SK-N-DZ (cell line): Measurements from ENCODE around the gene KRTAP5-2. TPM values are rescaled to one million over a fixed set of nuclear protein-coding genes. Genes with fewer than 3 reads are reported as not detected.
"Not testable (repeated sequence)": the region's sequence is repeated elsewhere in the genome, so short reads cannot be mapped to it uniquely, and the experiment has no call there.

ENCODE experiments used
- DNase-seq: peaks from one replicate; pipeline ENCODE4 v3.0.0-alpha.2; 2015; ENCODE audit warnings: low spot score
- polyA plus RNA-seq, 2 experiments: library from polyadenylated mRNA; depleted of rRNA; stranded (reverse); fragments of >200 nt; gene quantifications; 2 replicates each; pipeline ENCODE4 v1.2.3, GENCODE V29; 2014

Gene KRTAP5-2, protein sequence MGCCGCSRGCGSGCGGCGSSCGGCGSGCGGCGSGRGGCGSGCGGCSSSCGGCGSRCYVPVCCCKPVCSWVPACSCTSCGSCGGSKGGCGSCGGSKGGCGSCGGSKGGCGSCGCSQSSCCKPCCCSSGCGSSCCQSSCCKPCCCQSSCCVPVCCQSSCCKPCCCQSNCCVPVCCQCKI
- polyA plus RNA-seq (2014; cell fraction: cytosol; rRNA removed), result not detected in 2 replicates
- polyA plus RNA-seq (2014; cell fraction: nucleus; rRNA removed), result not detected in 2 replicates

DNA sequence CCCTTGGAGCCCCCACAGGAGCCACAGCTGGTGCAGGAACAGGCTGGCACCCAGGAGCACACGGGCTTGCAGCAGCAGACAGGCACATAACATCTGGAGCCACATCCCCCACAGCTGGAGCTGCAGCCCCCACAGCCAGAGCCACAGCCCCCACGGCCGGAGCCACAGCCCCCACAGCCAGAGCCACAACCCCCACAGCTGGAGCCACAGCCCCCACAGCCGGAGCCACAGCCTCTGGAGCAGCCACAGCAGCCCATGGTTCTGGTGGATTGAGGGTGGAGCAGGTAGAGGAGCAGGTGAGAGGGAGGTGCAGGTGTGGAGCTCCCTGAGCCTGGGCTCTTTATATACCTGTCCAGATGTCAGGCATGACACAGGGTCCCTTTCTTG lies at the start of gene KRTAP5-2:
TSS of gene KRTAP5-2 (minus strand) at position 301 of the 387 bp plus-strand sequence. CDS start at position 257, 44 bp downstream.
- DNase-seq, result no peak

DNA sequence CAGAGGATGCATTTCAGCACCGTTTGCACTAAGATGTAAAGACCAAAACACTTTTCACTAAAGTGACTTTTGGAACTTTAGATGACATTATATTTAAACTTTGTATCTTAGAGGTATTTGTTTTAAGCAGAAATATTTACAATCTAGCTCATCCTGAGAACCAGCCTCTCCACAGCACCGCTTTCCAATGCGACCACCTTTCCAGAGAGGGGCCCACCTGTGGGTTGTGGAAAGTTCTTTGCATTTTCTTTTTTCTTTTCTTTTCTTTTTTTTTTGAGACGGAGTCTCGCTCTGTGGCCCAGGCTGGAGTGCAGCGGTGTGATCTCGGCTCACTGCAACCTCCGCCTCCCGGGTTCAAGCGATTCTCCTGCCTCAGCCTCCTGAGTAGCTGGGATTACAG lies 48.4 kb upstream of the KRTAP5-2 start:
- not testable (repeated sequence) for DNase-seq

DNA sequence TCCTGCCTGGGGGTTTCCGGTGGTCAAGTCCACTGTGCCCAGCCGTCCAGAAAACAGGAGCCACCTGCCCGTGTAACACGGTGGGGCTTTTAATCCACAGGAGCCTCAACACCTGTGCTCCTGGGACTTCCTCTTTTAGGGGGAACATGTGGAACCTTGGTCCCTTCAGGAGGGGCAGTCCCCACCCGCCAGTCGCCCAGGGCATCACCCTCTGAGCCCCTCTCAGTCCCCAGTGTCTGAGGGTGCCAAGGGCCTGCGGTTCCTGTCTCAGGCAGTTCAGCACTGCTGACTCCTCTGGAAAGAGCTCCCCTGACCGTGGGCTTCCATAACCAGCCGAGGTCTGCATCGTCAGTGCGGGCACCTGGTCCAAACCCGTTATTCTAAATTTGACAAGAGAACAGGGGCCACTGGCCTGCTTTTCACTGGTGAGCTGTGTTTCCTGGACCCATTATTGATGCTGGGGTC lies 47.3 kb upstream of the KRTAP5-2 start:
- DNase-seq, result no peak

DNA sequence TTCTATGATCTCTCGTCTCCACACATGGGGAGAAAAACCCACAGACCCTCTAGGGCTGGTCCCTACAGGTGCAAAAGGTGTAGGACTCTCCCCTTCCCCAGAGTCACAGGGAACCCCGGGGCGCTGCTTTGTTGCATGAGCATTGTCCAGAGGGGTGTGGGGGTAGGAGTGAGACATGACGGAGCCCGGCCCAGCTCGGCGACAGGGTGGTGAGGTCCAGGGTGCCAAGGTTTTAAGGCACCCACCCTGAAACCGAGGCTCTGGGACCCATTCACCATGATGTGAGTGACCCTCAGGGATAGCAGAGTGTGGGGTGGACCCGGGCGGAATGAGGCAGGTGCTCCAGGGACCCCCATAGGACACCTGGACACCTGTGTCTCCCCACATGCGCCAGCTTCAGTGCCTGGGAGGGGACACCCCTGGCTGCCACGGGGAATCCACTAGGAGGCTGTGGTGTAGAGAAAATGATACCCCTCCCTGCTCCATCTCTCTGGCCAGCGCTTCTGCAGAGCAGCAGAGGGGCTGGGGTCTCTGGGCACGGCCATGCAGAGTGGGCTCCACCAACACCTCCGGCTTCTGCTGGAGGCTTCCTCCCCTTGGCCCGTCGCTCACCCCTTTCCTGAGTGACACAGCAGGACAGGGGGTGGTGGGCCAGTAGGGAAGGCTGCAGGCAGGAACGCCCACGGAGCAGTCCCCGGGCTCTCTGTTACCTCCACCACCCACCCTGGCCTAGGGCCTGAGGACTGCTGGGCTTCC lies 46.7 kb upstream of the KRTAP5-2 start:
- DNase-seq, result no peak

DNA sequence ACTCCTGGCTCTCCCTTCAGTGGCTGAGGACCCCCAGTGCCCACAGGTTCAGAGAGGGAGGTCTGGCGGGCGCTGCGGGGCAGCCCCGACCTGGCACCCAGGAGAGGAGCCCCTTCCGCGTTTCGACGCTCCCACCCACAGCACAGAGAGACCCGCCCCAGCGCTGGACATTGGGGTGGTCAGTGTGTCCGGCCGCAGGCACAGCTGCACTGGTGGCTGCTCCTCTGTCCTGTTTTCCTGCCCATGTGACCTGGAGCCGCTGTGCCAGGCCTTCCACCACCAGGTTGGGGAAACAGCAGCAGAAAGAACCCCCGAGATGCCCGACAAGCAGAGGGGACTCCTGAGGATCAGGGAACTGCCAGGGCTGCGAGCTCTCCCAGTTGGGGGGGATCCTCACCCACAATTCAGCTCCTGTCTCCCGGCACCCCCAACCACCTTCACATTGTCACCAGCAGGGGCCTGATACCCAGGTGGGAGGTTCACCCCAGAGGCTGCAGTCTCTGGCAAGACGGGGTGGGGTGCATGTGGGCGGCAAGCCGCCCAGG lies 45.1 kb upstream of the KRTAP5-2 start:
- no peak for DNase-seq

DNA sequence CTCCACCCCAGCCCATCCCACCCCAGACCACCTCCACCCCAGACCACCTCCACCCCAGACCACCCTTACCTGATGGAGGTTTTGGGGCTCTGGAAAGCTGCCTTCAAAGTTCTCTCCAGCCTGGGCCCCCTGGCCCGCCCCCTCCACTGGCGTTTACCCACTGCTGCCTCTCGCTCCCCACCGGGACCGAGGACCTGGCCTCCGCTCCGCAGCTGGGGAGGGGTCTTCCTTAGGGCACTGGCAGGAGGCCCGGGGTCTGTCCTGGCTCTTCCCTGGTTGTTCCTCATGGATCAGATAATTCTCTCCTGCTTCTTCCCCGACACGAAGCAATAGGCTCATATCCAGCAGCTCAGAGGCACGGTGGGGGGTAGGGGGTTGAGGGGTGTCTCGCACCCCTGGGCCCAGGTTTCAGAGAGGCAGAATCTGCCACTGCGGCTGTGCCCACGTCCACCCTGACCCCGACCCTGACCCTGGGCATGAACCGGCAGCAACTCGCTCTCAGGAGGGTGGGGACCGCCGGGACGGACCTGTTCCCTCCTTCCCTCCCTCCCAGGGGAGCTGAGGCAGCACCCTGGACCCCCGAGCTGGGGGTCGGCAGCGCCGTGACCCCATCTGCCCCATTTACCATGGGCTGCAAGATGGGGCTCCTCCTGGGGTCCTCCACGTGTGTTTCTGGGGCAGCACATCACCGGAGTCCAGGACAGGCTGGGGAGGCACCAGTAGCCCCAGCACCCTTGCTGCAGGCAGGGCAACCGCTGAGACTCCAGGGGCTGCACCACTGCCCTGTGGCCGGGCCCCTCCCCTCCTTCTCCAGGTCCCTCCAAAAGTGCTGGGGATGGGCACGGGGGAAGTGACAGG lies 44.4 kb upstream of the KRTAP5-2 start:
- DNase-seq, result no peak

DNA sequence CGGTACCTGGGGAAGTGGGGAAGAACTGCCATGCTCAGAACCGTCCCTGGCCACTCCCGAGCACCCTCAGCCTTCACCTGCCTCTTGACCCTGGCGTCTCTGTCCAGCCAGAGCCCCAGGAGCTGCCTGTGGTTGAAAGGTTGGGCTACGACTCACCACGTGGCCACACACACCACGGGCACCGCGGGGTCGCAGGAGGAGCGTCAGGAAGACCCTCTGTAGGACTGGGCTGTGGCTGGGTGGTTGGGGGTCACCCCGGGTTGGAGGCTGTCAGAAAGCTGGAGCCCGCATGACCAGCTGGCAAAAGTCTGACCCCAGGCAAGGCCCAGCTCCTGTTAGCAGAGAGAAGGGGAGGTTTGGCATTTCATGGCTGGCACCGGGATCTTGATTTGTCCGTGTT lies 43.0 kb upstream of the KRTAP5-2 start:
- DNase-seq, result no peak

DNA sequence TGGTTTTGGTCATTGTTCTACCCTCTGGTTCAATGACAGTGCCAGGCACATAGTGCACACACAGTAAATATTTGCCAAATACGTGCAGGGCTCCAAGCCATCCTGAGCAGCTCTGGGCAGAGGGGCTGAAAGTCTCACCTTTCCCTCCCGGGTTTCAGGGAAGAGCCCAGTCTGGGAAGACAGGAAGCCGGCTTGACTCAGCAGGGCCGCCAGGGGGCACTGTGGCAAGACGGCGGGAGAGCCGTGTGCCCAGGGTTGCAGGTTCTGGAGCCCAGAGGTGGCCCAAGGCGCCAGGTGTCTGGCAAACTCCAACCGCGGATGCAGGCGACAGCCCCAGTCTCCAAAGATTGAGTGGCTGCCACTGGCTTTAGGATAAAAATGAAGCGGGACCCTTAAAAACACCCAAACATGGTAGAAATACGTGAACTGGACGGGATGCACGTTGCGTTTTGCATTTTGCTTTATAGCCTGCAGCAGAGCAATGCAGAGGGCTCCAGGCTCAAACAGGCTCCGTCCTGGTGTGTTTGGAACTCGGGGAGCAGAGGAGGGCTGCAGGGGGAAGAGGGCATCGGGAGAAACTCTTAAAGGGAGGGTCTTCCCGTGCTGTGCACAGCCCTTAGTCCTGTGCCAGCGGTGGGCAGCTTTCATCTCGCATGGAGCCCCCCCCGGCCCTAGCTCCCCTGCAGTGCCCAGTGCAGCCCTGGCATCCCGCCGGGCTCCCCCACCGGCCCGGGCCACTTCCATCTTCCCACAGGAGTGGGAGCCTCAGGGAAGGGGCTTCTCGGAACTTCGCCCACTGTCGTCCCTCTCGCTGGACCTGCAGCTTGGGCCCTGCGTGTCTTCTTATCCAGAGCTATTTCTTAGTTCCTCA lies 42.2 kb upstream of the KRTAP5-2 start:
- peak; percentile 47 for DNase-seq

DNA sequence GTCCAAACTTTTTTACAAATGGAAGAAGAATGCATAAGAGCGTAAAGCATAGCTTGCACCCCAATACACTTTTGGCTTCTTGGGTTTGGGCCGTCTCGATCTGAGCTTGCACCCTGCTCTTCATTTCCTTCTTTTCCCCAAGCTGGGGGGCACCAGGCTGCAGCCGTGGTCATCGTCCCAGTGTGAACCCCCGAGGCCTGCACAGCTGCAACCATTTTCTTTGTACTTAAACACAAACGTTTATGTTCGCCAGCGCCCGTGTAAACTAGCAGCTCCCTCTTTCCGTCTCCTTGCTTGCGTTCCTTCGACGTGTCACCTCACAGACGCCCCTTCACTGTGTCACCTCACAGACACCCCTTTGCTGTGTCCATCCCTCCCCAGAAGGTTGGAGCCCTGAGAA lies 41.6 kb upstream of the KRTAP5-2 start:
- no peak for DNase-seq

DNA sequence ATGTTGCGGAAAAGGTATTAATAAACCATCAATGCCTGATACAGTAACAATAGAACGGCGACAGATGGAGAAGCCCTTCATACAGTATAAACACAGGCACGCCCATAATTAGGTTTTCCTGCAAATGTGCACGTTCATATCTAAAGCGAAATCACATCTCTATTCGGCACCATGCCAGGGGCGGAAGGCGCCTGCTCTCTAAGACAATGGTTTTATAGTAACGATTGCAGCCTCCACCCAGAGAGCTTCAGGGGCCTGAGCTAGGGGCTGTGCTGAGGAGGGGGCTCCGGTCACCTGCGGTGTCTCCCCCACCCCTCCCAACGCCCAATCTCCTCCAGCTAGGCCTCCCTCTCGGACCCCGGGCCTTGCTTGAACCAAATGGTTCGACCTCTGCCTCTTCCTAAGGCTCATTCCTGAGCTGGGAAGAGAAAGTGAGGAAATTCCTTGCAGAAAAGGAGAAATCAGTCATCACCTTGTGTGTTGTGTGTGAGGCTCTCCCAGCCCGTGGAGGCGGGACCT lies 41.1 kb upstream of the KRTAP5-2 start:
- peak; percentile 82 for DNase-seq

DNA sequence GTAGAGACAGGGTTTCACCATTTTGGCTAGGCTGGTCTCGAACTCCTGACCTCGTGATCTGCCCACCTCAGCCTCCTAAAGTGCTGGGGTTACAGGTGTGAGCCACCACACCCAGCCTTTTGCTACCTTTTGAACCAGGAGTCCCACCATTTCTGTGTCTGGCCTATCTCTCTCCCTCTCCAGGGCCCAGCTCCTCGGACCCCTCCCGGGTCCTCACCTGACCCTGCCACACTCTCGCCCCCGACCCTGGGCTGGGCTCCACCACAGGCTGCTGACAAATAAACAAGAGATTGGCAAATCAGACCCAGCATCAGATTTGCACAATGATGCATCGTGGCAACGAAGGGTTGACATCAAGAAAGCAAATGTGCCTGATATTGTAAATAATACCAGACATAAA lies 40.2 kb upstream of the KRTAP5-2 start:
- DNase-seq, result no peak

DNA sequence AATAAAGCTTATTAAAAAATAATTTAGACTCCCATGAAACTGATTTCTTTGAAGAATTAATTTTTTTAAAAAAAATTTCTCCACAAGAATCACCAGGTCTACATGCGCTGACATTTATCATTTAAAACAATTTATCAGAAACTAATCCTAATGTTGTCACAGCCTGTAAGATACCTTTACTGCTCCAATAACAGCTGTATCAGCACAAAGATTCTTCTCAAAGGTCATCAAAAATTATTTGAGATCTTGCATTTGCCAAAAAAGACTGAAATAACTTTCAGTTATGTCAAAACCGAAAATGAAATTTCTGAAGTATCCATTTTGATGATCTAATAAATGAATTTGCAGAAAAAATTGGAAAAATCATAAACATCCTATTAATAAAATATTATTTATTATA lies 39.5 kb upstream of the KRTAP5-2 start:
- DNase-seq, result no peak

DNA sequence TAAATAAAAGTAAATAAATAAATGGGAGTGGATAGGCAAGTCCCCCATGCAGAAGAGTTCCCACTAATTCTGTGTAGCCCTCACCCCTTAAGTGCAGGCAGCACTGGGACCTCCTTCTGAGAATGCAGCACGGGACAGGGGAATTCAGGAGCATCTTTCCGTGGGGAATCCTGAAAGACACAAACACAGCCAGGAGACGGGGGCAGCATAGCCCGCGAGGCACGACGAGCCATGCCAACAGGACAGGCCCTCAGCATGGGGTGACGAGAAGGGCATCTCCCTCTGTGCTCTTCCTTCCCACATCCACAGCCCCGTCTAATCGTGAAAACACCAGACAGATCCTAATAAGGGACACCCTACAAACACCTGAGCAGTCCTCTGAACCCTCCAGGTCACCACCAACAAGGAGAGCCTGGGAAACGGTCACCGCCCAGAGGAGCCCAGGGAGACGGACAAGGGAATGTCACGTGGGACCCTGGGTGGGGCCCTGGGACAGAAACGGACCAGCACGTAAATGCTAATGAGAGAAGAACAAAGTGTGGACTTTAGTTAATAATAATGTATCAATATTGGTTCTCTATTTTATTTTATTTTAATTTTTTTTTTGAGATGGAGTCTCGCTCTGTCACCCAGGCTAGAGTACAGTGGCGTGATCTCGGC lies 38.3 kb upstream of the KRTAP5-2 start:
- DNase-seq, result no peak

DNA sequence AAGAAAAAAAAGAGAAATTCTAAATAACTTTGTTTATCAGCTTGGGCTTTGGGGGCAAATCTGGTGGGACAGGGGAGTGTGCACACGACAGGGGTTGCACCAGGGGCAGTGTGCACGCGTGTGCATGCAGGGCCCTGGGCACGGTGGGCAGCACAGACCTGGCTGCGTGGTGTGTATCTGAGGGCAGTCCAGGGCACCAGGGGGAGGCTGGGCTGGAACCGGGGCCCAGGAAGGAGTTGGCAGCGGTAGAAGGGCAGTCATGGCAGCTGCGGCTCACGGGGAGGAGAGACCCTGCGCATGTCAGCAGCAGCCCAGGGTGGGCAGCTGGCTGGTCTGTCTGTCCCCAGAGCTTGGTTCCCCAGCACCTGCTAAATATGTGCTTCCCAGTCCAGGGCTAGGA lies 35.8 kb upstream of the KRTAP5-2 start:
- DNase-seq, result no peak

DNA sequence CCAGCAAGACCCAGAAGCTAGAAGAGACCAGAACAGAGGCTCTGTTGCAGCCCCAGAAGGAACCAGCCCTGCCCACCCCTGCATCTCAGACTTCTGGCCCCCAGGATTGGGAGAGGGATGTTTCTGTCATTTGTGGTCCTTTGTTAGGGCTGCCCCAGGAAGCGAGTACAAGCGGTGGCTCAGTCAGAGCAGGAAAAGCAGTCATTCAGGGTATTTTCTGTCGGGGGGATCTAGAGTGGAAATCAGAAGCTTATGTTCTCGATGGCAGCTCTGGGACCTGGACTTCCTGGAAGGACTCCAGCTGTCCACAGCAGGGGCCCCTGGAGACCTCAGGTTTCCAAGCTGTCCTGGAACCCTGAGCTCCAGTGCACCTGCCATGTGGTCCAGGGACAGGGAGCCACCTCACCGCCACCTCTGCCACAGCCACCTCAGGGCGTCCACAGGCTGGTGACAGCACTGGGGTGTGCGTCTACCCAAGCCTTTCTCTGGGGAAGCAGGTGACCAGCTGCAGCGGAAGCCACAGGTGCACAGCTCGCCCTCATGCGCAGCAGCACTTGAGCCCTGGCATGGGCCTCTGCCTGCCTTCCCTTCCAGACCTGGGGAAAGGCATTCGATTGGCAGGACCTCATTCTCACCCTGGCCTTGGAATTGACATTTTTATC lies 34.1 kb upstream of the KRTAP5-2 start:
- no peak for DNase-seq

DNA sequence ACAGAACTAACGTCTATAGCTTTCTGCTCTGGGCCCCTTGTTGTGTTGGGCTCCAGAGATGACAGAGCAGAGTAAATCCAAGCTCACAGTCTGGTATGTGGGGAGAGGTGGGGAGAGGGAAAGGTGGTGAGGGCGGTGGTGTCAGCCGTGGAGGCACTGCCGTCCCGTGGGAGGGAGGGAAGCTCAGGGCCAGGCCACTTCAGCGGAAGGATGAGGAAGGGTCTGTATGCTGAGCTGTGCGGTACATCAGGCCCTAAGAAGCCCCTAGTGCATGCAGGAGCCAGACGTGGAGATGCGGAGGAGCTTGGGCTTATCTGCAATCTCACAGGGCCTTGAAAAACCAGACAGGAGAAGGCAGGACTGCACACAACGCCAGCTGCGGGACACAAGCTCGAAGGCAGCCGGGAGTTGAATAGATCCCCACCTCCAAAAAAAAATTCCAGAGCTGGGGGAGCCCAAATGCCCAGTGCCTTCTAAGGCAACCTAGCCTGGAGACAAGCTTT lies 33.0 kb upstream of the KRTAP5-2 start:
- peak; percentile 59 for DNase-seq

DNA sequence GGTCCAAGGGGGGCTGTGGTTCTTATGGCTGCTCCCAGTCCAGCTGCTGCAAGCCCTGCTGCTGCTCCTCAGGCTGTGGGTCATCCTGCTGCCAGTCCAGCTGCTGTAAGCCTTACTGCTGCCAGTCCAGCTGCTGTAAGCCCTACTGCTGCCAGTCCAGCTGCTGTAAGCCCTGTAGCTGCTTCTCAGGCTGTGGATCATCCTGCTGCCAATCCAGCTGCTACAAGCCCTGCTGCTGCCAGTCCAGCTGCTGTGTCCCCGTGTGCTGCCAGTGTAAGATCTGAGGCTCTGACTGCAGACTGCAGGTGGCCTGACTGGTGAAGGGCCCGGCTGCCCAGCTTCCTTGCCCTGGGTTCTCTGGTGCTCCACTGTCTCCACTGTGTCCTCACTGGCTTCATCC lies 32.2 kb upstream of the KRTAP5-2 start:
- DNase-seq, result no peak

DNA sequence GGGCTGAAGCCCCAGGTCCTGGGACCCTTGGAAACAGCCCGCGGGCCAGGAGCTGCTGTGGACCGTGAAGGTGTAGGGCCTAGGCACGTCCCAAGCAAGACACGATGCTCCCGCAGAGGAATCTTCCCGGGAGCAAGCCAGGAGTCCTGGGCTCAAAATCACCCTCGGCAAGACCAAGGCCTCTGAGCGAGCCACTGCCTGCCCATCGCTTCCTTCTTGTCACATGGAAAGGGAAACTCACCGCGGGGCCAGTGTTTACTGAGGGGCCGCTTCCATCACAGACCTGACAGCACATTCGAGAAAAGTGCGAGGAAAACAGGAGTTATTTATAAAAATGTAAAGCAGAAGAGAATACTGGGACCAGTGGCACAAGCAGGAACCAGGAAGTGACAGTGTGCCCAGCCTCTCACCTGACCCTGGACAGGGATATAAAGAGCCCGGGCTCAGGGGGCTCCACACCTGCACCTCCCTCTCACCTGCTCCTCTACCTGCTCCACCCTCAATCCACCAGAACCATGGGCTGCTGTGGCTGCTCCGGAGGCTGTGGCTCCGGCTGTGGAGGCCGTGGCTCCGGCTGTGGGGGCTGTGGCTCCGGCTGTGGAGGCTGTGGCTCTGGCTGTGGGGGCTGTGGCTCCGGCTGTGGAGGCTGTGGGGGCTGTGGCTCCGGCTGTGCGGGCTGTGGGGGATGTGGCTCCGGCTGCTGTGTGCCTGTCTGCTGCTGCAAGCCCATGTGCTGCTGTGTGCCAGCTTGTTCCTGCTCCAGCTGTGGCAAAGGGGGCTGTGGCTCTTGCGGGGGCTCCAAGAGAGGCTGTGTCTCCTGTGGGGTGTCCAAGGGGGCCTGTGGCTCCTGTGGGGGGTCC lies 31.5 kb upstream of the KRTAP5-2 start, which contains the start of gene KRTAP5-5:
TSS of gene KRTAP5-5 (plus strand) at position 450 of the 860 bp plus-strand sequence. CDS start at position 516, 66 bp downstream.
- DNase-seq, result no peak
